IPS-NIHi11 (cell line): ENCODE data around the gene MYH6.

Experiments used
- DNase-seq: peaks from one replicate; pipeline ENCODE4 v3.0.0; 2012; ENCODE audit warnings: mixed read lengths, low spot score

MYH6 gene

DNA sequence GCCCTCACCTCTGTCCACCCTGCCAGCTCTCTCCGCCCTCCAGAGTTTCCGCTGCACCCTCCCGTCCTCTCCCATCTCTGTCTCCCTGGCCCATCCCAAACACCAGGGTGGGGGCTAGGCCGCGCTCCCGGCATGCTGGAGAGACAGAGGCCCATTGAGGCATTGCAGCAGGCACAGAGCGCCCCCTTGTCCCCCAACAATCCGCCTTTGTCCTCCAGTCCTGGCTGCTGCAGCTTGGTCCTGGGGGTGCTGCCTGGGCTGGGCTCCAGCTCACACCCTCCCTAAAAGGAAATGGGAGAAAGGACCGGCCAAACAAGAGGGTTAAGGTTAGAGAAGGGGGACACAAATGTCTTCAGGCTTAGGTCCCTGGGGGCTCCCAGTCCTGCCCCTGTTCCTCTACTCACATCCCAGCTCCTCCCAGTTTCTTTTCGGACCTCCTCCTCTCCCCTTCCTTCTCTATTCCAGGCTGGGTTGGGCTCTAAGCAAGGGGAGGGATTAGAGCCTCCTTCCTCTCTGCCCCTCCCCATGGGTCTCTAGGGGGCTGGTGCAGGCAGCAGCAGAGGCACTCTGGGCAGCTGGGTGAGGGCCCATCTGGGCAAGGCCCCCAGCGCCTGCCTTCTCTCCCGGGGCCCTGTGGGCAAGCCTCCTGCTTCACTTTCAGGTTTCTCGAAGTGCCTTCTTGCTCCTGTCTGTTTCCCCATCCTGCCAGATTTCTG lies 31.4 kb downstream of the MYH6 start, which contains the start of gene CMTM5:
Gene CMTM5, plus strand, starts transcription at position 565 of the 716 bp plus-strand sequence. CDS start 206 bp downstream, outside the sequence.
- peak; percentile 65 for DNase-seq

DNA sequence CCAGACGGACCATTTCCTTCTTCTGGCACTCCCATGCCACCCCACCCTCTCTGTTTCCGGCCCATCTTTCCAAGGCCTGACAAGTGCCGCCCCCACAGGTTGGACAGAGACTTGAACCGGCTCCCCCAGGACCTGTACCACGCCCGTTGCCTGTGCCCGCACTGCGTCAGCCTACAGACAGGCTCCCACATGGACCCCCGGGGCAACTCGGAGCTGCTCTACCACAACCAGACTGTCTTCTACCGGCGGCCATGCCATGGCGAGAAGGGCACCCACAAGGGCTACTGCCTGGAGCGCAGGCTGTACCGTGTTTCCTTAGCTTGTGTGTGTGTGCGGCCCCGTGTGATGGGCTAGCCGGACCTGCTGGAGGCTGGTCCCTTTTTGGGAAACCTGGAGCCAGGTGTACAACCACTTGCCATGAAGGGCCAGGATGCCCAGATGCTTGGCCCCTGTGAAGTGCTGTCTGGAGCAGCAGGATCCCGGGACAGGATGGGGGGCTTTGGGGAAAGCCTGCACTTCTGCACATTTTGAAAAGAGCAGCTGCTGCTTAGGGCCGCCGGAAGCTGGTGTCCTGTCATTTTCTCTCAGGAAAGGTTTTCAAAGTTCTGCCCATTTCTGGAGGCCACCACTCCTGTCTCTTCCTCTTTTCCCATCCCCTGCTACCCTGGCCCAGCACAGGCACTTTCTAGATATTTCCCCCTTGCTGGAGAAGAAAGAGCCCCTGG lies 32.4 kb downstream of the MYH6 start:
- DNase-seq: no peak

DNA sequence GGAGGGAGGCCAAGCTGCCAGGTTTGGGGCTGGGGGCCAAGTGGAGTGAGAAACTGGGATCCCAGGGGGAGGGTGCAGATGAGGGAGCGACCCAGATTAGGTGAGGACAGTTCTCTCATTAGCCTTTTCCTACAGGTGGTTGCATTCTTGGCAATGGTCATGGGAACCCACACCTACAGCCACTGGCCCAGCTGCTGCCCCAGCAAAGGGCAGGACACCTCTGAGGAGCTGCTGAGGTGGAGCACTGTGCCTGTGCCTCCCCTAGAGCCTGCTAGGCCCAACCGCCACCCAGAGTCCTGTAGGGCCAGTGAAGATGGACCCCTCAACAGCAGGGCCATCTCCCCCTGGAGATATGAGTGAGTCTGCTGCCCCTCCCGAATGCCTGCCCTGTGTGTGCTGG lies 35.0 kb downstream of the MYH6 start:
- DNase-seq: no peak

- no peak for DNase-seq
These were observed 35.6 kb downstream of the MYH6 start, which contains the start of gene IL25 for GRCh38 chr14:23372509-23372908. Gene IL25, plus strand, starts transcription at chr14:23372809.

DNA sequence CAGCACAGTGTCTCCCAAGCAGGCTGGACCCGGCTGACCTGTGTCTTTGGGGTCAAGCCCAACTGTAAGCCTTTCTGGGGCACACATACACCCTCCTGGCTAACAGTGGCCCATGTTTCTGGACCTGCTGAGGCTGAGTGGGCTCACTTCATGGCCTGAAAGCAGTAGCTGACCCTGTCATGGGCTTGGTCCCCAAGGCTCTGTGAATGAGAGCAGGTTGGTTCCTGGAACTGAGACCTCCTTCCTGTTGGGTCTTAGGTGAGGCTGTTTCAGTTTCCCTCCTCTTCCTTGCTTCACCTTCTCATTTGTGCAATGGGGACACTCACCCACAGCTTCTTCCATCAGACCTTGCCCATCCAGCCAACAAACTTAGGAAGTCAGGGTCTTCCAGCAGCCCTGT lies 36.2 kb downstream of the MYH6 start:
- no peak for DNase-seq

- no peak for DNase-seq
These were observed 37.9 kb downstream of the MYH6 start for GRCh38 chr14:23370221-23370620.

DNA sequence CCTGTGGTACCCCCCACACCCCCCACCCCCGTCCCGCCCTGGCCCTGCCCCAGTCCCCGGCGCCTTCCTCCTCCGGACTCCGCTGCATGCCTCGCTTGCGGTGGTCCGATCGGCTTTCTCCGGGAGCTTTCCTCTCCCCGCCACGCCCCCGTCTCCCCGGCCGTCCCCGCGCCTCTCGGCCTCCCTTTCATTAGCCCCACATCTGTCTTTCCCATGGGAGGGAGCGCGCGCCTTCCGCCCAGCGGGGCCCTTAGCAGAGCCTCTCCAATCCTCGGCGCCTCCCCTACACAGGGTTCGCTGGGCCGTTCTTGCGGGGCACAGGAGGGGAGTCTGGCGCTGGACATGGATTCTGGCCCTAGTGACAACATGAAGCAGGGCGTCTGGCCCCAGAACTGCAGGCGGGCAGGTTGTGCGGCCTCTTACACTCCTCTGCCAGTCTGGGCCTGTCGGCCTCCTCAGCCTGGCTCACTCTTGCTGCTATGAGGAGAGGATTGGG lies 41.6 kb downstream of the MYH6 start:
- peak; percentile 94 for DNase-seq

DNA sequence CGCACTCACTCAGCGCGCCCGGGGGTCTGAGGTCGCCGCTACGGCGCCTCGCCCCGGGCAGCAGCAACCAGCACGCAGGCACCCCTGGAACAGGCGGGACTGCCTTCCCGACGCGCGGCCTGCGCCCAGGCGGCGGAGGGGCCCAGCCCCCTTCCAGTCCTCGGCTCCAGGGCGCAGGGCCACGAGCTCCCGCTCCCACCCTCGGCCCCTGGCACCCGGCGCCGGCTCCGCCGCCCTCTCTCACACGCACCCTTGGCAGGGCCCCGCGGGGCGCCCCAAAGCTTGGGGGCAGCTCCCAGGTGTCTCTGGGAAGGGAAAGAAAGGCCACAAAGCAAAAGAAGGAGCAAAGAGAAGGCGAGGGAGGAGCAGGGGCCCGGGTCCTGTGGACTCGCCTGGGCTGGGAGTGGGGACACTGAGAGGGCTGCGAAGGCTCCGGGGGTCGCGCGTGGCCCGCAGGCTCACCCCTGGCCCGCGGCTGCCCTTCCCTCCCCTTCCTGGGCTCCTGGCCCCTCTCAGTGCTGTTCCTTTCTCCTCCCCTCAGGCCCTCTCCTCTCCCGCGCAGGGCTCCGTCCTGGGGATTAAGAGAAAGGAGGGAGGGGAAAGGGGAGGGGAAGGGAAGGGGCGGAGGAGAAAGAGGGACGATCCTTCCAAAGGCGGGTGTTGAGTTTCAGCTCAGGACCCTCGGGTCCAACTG lies 42.2 kb downstream of the MYH6 start:
- DNase-seq: peak; percentile 54

DNA sequence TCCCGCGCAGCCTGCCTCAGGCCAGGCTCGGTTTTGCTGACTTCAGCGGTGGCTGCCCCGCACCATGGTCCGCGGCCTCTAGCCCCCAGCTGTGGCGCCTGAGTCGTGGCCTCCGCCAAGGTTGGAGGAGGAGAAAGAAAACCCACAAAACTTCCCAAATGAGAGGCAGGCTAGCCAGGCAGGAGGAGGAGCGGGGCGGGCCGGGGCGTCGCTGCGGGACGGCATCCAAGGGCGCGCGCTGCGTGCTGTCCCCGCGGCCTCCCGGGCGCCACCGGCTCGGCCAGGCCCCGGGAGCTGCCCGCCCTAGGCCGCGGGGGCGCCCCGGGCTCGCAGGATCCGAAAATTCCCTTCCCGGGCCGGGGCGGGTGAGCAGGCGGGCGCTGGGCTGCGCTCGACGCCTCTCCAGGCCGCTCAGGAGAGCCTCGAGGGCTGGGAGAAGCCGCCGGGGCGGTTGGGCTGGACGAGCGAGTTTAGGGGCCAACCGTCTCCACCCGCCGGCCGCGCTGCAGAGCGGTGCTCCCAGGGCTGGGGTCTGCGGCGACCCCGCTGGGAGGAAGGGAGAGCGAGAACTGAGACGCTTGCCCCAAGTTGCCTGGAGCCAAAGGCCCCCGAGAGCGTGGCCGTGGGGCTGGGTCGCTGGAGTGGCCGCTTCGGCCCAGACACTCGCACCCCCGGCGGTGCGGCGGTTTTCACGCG lies 42.9 kb downstream of the MYH6 start, which contains the start of gene EFS:
Gene EFS, minus strand, starts transcription at position 137 of the 696 bp plus-strand sequence. CDS start 147 bp downstream, outside the sequence.
- DNase-seq: peak; percentile 58

- DNase-seq: peak; percentile 71
These were observed 43.7 kb downstream of the MYH6 start for GRCh38 chr14:23364164-23365035.

- no peak for DNase-seq
These were observed 45.9 kb downstream of the MYH6 start for GRCh38 chr14:23362200-23362599.

GRCh38 chr14:23361763-23362162 lies 46.3 kb downstream of the MYH6 start:
- no peak for DNase-seq

- no peak for DNase-seq
These were observed 46.8 kb downstream of the MYH6 start for GRCh38 chr14:23361320-23361719.

DNA sequence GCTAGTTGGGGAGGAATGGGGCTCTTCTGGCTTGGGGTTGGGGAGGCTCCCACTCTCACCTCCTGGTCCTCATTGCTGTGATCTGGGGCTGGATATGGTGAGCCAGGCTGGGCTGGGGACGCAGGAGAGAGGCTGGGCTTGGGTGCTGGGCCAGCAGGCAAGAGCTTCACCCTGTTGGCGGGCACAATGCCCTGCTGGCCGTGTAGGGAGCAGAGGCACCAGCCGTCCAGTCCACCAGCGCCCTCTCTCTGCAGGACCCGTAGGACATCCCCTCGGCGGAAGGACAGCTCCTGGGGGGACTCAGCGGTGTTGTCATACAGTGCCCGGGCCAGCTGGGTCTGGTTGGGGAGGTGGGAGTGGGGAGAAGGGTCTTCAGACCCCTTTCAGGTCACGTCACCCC lies 47.6 kb downstream of the MYH6 start:
- peak; percentile 69 for DNase-seq

- no peak for DNase-seq
These were observed 48.2 kb downstream of the MYH6 start for GRCh38 chr14:23359722-23360447.

DNA sequence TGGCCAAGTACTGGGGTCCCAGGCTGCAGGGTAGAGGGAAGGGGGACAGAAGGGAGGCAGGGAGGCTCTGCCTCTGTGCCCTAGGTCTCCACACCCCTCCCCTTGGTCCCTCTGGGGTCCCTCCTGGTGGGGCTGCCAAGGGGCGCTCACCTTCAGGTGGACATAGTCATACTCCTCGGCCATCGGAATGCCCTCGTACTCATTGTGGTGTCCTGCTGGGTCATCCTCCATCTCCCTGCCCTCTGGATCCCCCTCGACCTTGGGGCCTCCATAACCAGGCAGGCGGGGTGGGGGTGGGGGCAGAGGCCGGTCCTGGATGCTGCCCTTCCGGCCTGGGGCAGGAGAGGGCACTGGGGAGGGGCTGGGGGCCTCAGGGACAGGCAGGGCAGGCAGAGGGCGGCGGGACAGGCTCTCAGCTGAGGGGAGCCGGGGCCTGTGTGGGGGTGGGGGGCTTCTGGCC lies 48.9 kb downstream of the MYH6 start:
- no peak for DNase-seq

DNA sequence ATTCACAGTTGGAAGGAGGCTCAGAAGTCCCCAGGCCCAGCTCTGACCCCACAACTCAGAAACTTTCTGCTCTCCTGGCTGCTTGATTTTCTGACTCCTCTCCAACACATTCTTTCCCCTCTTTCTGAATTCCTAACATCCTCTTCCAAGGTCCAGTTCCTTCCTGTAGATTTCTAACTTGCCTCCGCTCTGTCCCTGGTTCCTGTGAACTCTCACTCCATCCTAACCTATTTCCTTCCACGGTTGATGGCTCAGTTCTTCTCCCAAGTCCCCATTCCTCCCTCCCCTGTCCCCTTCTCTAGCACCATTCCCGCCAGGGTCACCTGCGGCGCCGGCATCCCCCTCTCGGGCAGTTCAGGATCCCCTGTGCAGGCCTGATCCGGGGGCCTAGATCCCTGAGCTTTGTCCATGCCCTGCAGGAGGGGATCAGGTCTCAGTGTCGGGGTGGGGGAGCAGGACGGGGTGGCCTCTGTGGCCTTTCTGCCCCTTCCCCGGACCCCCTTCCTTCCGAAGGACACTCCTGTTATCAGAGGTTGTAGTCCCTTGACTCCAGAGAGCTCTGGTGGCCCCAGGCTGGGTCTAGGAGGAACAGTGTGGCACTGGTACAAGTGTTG lies 49.4 kb downstream of the MYH6 start:
- DNase-seq: no peak

- DNase-seq: no peak
These were observed 50.0 kb downstream of the MYH6 start for GRCh38 chr14:23358042-23358441.

DNA sequence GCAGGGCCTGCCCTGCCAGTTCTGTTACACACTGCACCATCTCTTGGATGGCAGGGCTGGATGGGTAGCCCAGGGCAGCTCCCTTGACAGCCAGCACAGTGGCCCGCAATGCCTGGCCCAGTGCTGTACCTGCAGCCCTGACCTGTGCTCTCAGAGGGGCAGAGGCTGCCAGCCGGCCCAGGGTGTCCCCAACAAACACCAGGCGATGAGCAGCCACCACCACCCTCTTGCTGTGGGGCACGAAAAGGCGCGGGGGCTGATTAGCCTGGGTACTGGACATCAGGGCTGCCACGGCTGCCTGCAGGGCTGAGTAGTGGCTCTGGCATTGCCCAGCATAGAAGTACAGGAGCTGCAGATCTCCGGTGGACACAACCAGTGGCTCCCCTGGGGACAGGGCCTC lies 50.8 kb downstream of the MYH6 start:
- DNase-seq: no peak

GRCh38 chr14:23356662-23357061 lies 51.4 kb downstream of the MYH6 start:
- no peak for DNase-seq
